GM12891 (cell line): ENCODE measurements around the gene ZNF213.

ENCODE experiments used
- POLR2A ChIP-seq: IDR thresholded peaks from 2 replicates; pipeline ENCODE4 v1.6.1; 2011; ENCODE audit warnings: low read depth, low read length, control low read depth
- POLR2AphosphoS5 ChIP-seq: IDR thresholded peaks from 2 replicates; pipeline ENCODE4 v1.6.1; 2011; ENCODE audit warnings: low read depth, low read length, control low read depth
- POU2F2 ChIP-seq: IDR thresholded peaks from 2 replicates; pipeline ENCODE4 v1.6.1; 2011; ENCODE audit warnings: low read depth, mild to moderate bottlenecking, control low read depth, low read length, moderate library complexity
- TAF1 ChIP-seq: IDR thresholded peaks from 2 replicates; pipeline ENCODE4 v1.6.1; 2011; ENCODE audit warnings: low read depth, low read length, control low read depth

GRCh38 chr16:3099395-3099731 is 35.5 kb upstream of the ZNF213 start:
- TF ChIP-seq POLR2A (no peak), POLR2AphosphoS5 (no peak), TAF1 (no peak), POU2F2 (no peak)
